AG09309 (cell line): ENCODE measurements around the gene CCDC39.

Source experiments
- DNase-seq: peaks from one replicate; pipeline ENCODE4 v3.0.0-alpha.2; 2010; ENCODE audit warnings: low read depth
- H3K4me3 ChIP-seq: 2 replicates; pipeline ENCODE4 v1.5.1; 2011; ENCODE audit warnings: mild to moderate bottlenecking, low read depth, low read length, moderate library complexity; ENCODE audit not compliant: control insufficient read depth
- TF ChIP-seq, protein P1 (sequence below): IDR thresholded peaks from 2 replicates; pipeline ENCODE4 v1.5.1; 2011; ENCODE audit warnings: mild to moderate bottlenecking, low read depth, low read length, inconsistent platforms; ENCODE audit not compliant: insufficient read depth, control insufficient read depth; ENCODE audit errors: missing control alignments

The CCDC39 gene

DNA sequence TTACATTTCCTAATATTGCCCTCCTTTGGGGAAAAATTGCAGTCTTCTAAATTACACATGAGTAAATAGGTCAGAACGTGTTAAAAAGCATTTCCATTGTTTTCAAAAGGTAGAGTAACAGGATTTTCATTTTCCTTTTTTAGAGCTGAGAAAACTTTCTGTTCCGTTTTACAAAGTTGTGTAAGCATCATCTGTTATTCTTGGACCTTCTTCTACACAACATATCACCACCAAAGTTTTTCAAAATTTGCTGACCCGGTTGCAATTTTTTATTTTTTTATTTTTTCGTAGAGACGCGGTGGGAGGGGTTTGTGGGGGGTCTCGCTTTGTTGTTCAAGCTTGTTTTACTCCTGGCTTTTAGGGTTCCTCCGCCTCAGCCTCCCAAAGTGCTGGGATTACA, 1.1 kb downstream of the CCDC39 start:
- no peak for DNase-seq
- TF ChIP-seq, protein P1, sequence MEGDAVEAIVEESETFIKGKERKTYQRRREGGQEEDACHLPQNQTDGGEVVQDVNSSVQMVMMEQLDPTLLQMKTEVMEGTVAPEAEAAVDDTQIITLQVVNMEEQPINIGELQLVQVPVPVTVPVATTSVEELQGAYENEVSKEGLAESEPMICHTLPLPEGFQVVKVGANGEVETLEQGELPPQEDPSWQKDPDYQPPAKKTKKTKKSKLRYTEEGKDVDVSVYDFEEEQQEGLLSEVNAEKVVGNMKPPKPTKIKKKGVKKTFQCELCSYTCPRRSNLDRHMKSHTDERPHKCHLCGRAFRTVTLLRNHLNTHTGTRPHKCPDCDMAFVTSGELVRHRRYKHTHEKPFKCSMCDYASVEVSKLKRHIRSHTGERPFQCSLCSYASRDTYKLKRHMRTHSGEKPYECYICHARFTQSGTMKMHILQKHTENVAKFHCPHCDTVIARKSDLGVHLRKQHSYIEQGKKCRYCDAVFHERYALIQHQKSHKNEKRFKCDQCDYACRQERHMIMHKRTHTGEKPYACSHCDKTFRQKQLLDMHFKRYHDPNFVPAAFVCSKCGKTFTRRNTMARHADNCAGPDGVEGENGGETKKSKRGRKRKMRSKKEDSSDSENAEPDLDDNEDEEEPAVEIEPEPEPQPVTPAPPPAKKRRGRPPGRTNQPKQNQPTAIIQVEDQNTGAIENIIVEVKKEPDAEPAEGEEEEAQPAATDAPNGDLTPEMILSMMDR, result no peak
- no peak overlapping the region for H3K4me3 ChIP-seq

DNA sequence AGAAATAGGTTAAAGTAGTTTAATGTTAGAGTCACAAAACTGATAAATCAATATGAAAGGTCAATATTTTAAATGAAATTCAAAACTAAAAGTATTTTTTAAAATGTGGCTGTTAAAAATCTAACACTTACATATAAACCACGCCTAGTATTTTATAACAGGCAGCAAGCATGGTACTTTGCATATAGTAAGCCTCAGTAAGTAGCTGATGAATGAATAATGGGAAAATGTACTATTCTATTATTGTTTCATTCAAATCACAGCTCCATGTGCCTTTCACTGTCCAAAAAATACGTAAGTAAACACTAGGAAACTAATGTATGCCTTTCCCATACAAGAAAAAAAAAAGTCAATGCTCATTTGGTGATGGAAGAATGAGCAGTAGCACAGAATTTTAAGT, 17.8 kb downstream of the CCDC39 start:
- TF ChIP-seq, protein P1, result no peak
- no peak overlapping the region for H3K4me3 ChIP-seq
- no peak for DNase-seq

DNA sequence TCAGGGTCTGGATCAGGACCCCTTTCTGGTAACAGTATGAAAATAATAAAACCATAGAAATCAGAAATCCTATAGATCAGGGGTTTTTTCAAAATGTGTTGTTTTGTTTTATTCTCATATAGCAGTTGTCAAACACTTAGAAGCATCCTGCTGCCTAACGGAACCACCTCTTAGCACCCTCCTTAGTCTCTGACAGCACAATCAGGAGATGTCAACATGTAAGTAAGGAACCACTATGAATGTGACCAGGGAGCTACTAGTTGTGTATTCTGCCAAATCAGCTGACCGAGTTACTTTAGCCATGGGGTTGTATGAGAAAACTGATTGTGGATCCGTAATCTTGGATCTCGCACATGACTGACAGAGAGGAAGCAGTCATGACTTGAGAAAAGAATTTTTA, 22.2 kb downstream of the CCDC39 start:
- DNase-seq, result no peak
- TF ChIP-seq, protein P1, result no peak
- no peak overlapping the region for H3K4me3 ChIP-seq

DNA sequence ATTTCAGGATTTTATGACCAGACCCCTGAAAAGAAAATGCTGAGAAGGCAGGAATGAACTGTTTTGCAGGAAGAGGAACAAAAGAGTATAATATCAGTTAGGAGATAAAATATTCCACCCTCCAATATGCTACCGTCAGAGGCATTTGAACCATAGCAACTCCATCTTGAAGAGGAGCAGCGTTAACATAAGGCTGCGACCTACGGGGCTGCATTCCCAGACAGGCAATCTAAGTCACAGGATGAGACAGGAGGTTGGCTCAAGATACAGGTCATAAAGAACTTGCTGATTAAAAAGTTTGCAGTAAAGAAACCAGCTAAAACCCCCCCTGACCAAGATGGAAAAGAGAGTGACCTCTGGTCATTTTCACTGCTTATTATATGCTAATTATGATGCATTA, 22.9 kb downstream of the CCDC39 start:
- H3K4me3 ChIP-seq, result no peak overlapping the region
- DNase-seq, result no peak
- TF ChIP-seq, protein P1, result no peak

DNA sequence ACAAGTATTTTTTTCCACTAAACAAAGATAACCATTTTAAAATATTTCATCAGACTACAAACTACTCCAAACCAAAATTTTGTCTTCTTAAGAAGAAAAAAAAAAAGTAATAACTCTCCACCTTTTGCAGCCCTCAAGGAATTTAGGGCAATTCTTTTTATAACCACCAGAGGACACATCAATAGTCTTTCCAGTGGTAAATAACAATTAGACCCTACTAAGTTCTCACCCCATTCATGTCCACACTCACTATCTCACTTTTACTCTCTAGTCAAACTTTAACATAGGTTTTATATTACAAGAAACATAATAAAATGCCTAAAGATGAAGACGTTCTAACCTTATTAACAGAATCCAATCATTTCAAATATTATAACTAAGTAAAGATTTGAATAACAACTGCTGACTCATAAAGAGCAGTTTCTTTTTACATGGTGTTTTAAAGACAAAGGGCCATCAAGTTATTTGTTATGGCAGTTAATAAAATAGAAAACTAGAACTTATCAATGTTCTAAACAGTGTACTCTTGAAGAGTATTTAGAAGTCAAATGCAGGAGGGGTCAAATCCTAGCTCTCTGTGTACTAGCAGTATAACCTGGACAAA, 33.0 kb downstream of the CCDC39 start:
- TF ChIP-seq, protein P1, result peak; percentile 14
- H3K4me3 ChIP-seq, result no peak overlapping the region
- DNase-seq, result no peak

DNA sequence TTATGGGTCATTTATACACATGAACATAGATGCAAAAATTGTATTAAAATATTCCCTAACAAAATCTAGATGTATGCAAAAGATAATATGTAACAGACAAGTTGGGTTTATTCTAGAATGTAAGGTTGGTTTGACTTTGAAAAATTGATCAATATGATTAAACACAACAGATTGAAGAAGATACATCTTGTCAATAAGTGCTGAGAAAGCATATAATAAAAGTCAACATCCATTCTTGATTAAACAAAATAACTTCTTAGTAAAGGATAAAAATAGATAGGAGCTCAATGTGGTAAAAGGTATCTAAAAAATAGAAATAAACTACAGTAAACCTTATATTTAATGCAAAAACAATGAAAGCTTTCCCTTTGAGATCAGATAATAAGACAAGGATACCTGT, 38.3 kb downstream of the CCDC39 start:
- TF ChIP-seq, protein P1, result no peak
- no peak overlapping the region for H3K4me3 ChIP-seq
- no peak for DNase-seq

DNA sequence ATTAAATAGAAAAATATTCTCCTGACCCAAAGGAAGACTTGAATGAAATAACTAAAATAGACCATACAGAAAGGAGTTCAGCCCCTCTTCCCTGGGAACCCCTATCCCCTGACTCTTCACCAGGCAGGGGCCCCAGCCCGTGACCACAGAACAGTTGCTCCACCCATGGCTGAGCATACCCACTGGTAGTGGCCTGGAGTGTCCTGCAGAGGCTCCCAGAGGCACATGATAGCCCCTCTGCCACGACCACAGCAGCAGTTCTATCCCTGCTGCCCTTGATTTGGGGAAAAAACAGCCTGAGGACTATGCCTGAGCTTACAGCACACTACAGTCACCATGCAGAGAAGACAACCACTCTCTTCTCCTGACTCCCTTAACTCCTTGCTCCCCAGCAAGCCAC, 45.6 kb downstream of the CCDC39 start:
- TF ChIP-seq, protein P1, result no peak
- no peak overlapping the region for H3K4me3 ChIP-seq
- no peak for DNase-seq
